ENCODE data around the gene ALPG. TPM values are rescaled to one million over a fixed set of nuclear protein-coding genes. Genes with fewer than 3 reads are reported as not detected.

ALPG gene
- total and polyA plus RNA-seq, 2 donors (not counting 1 experiment from before 2014, with no cell fraction given): not detected

GRCh38 chr2:232447091-232447620 is 40.5 kb downstream of the ALPG start:
- no peaks in the 10 kb centered on the region for H4K20me1 ChIP-seq (ENCODE audit: control insufficient read depth, insufficient read depth, low read length, poor library complexity, severe bottlenecking)
- H3K27me3 ChIP-seq (replicated peaks in 1 of 4; ENCODE audit: control extremely low read depth in 1 of 4, control insufficient read depth in 3 of 4, insufficient read depth in 4 of 4, low read length in 3 of 4): no peaks in the 10 kb centered on the region
- WGBS (ENCODE audit: insufficient coverage): 79% methylated on average over 8 of the region's 9 CpGs
- Mint-ChIP-seq H3K4me1 (no peaks in the 10 kb centered on the region), H3K27me3 (no peaks in the 10 kb centered on the region), H3K27ac (no peak overlapping the region), H3K9me3 (ENCODE audit: insufficient read depth) (no peaks in the 10 kb centered on the region), H3K4me3 (no peak overlapping the region)
- no peaks in the 10 kb centered on the region for H3K4me1 ChIP-seq (ENCODE audit: control insufficient read depth in 2 of 2, insufficient read depth in 2 of 2, low read length in 2 of 2)
- intact Hi-C loops (cut with micrococcal nuclease): no loop called here
- no peak overlapping the region for H3K9ac ChIP-seq (ENCODE audit: low read length)
- no peak for DNase-seq
- POLR2A ChIA-PET: no interaction called here
- no peaks in the 10 kb centered on the region for H3K9me3 ChIP-seq (ENCODE audit: control extremely low read depth in 1 of 3, control insufficient read depth in 2 of 3, insufficient read depth in 1 of 3, low read length in 2 of 3)
- CTCF ChIA-PET: interaction anchor here (1.2 to 1.7 kb wide), 3 partner anchors 8 to 77 kb away, joined by 3 to 4 read pairs (median 3); no protein-coding TSS in a partner anchor
- TF ChIP-seq EZH2 (IDR thresholded peaks at IDR 0.05; ENCODE audit: borderline replicate concordance, insufficient read depth, low read depth, low read length, poor library complexity, severe bottlenecking) (no peak), CTCF (IDR thresholded peaks at IDR 0.05) (no peak)
- H3K4me2 ChIP-seq (replicated peaks; ENCODE audit: low read depth, low read length, poor library complexity, severe bottlenecking): no peak overlapping the region
- H3K36me3 ChIP-seq (replicated peaks in 1 of 2; ENCODE audit: control extremely low read depth in 1 of 2, control insufficient read depth in 1 of 2, extremely low read depth in 1 of 2, insufficient read depth in 2 of 2, low read length in 1 of 2): no peaks in the 10 kb centered on the region
- no peaks in the 10 kb centered on the region for H3K79me2 ChIP-seq (ENCODE audit: control insufficient read depth, insufficient read depth, low read length)
- no peak overlapping the region for H3K4me3 ChIP-seq (ENCODE audit: control extremely low read depth in 1 of 5, extremely low read depth in 1 of 5, insufficient read depth in 1 of 5, low read depth in 2 of 5, low read length in 4 of 5)
- no peak overlapping the region for H2AFZ ChIP-seq (ENCODE audit: insufficient read depth, low read depth, low read length, poor library complexity, severe bottlenecking)
- no peak for ATAC-seq (ENCODE audit: low read depth)
- no peak overlapping the region for H3K27ac ChIP-seq (ENCODE audit: low read length in 2 of 2)

GRCh38 chr2:232447638-232448303 is 41.1 kb downstream of the ALPG start:
- intact Hi-C loops (cut with micrococcal nuclease): no loop called here
- CTCF ChIA-PET: interaction anchor here (1.0 to 1.7 kb wide), 4 partner anchors 9 to 76 kb away, joined by 3 to 4 read pairs (median 3); no protein-coding TSS in a partner anchor
- H3K4me3 ChIP-seq (ENCODE audit: control extremely low read depth in 1 of 5, extremely low read depth in 1 of 5, insufficient read depth in 1 of 5, low read depth in 2 of 5, low read length in 4 of 5): no peak overlapping the region
- 90% methylated on average over 18 of the region's 18 CpGs for WGBS (ENCODE audit: insufficient coverage)
- Mint-ChIP-seq H3K9me3 (ENCODE audit: insufficient read depth) (no peaks in the 10 kb centered on the region), H3K4me1 (no peaks in the 10 kb centered on the region), H3K27me3 (peaks cover 2% of the 10 kb centered on the region), H3K27ac (no peak overlapping the region), H3K4me3 (no peak overlapping the region)
- POLR2A ChIA-PET: no interaction called here
- TF ChIP-seq EZH2 (IDR thresholded peaks at IDR 0.05; ENCODE audit: borderline replicate concordance, insufficient read depth, low read depth, low read length, poor library complexity, severe bottlenecking): no peak
- no peak for TF ChIP-seq CTCF (IDR thresholded peaks at IDR 0.05)
- no peak for DNase-seq
- H3K27ac ChIP-seq (ENCODE audit: low read length in 2 of 2): no peak overlapping the region
- H3K4me2 ChIP-seq (replicated peaks; ENCODE audit: low read depth, low read length, poor library complexity, severe bottlenecking): no peak overlapping the region
- H3K9me3 ChIP-seq (ENCODE audit: control extremely low read depth in 1 of 3, control insufficient read depth in 2 of 3, insufficient read depth in 1 of 3, low read length in 2 of 3): no peaks in the 10 kb centered on the region
- no peak for ATAC-seq (ENCODE audit: low read depth)
- H2AFZ ChIP-seq (ENCODE audit: insufficient read depth, low read depth, low read length, poor library complexity, severe bottlenecking): no peak overlapping the region
- no peaks in the 10 kb centered on the region for H4K20me1 ChIP-seq (ENCODE audit: control insufficient read depth, insufficient read depth, low read length, poor library complexity, severe bottlenecking)
- no peaks in the 10 kb centered on the region for H3K27me3 ChIP-seq (replicated peaks in 1 of 4; ENCODE audit: control extremely low read depth in 1 of 4, control insufficient read depth in 3 of 4, insufficient read depth in 4 of 4, low read length in 3 of 4)
- H3K79me2 ChIP-seq (ENCODE audit: control insufficient read depth, insufficient read depth, low read length): no peaks in the 10 kb centered on the region
- no peaks in the 10 kb centered on the region for H3K4me1 ChIP-seq (ENCODE audit: control insufficient read depth in 2 of 2, insufficient read depth in 2 of 2, low read length in 2 of 2)
- H3K36me3 ChIP-seq (replicated peaks in 1 of 2; ENCODE audit: control extremely low read depth in 1 of 2, control insufficient read depth in 1 of 2, extremely low read depth in 1 of 2, insufficient read depth in 2 of 2, low read length in 1 of 2): no peaks in the 10 kb centered on the region
- no peak overlapping the region for H3K9ac ChIP-seq (ENCODE audit: low read length)
